Measurements from ENCODE around the gene ELOF1. TPM values are rescaled to one million over a fixed set of nuclear protein-coding genes. Genes with fewer than 3 reads are reported as not detected.
"Not testable (repeated sequence)": the region's sequence is repeated elsewhere in the genome, so short reads cannot be mapped to it uniquely, and the experiment has no call there.

The ELOF1 gene
- total RNA-seq, 1 experiment from 2014 or later, result 72.1 TPM

- no peak for TF ChIP-seq CTCF (IDR thresholded peaks at IDR 0.05; ENCODE audit: unreplicated experiment)
- H3K9me3 Mint-ChIP-seq (ENCODE audit: unreplicated experiment), result no peaks in the 10 kb centered on the region
- no TSS peak for BruUV-seq (replicated peaks)
- no peak overlapping the region for H3K27ac Mint-ChIP-seq (ENCODE audit: low read depth, unreplicated experiment)
- no peaks in the 10 kb centered on the region for H3K4me1 Mint-ChIP-seq (ENCODE audit: insufficient read depth, unreplicated experiment)
- POLR2A ChIA-PET, result no interaction called here
- CTCF ChIA-PET, result interaction anchor here (0.7 kb wide), 1 partner anchor 30 kb away, joined by 3 read pairs; no protein-coding TSS in a partner anchor
- H3K36me3 Mint-ChIP-seq (ENCODE audit: insufficient read depth, unreplicated experiment), result no peaks in the 10 kb centered on the region
- no peak for DNase-seq (ENCODE audit: unreplicated experiment)
- intact Hi-C loops (cut with micrococcal nuclease), result no loop called here
- no peaks in the 10 kb centered on the region for H3K27me3 Mint-ChIP-seq (ENCODE audit: insufficient read depth, unreplicated experiment)
- no peak overlapping the region for H3K4me3 Mint-ChIP-seq (ENCODE audit: unreplicated experiment)
These were observed 7.1 kb upstream of the ELOF1 start for GRCh38 chr19:11566164-11566563.

GRCh38 chr19:11565649-11565980, 6.6 kb upstream of the ELOF1 start:
- H3K4me3 Mint-ChIP-seq (ENCODE audit: unreplicated experiment); BruUV-seq (replicated peaks); H3K36me3 Mint-ChIP-seq (ENCODE audit: insufficient read depth, unreplicated experiment); H3K27ac Mint-ChIP-seq (ENCODE audit: low read depth, unreplicated experiment); H3K9me3 Mint-ChIP-seq (ENCODE audit: unreplicated experiment); POLR2A ChIA-PET; H3K4me1 Mint-ChIP-seq (ENCODE audit: insufficient read depth, unreplicated experiment); H3K27me3 Mint-ChIP-seq (ENCODE audit: insufficient read depth, unreplicated experiment); DNase-seq (ENCODE audit: unreplicated experiment); CTCF ChIA-PET; intact Hi-C loops (cut with micrococcal nuclease): not testable (repeated sequence)

- CTCF ChIA-PET, result interaction anchor here (0.5 to 2.3 kb wide), 3 partner anchors 24 to 228 kb away, joined by 3 to 9 read pairs (median 3); no protein-coding TSS in a partner anchor
- DNase-seq (ENCODE audit: unreplicated experiment); POLR2A ChIA-PET; H3K9me3 Mint-ChIP-seq (ENCODE audit: unreplicated experiment); BruUV-seq (replicated peaks); H3K27ac Mint-ChIP-seq (ENCODE audit: low read depth, unreplicated experiment); intact Hi-C loops (cut with micrococcal nuclease); H3K4me3 Mint-ChIP-seq (ENCODE audit: unreplicated experiment); H3K27me3 Mint-ChIP-seq (ENCODE audit: insufficient read depth, unreplicated experiment); H3K4me1 Mint-ChIP-seq (ENCODE audit: insufficient read depth, unreplicated experiment); H3K36me3 Mint-ChIP-seq (ENCODE audit: insufficient read depth, unreplicated experiment): not testable (repeated sequence)
These were observed 5.2 kb upstream of the ELOF1 start for GRCh38 chr19:11564082-11564807.

- Mint-ChIP-seq H3K27ac (ENCODE audit: low read depth, unreplicated experiment) (no peak overlapping the region), H3K4me3 (ENCODE audit: unreplicated experiment) (no peak overlapping the region), H3K36me3 (ENCODE audit: insufficient read depth, unreplicated experiment) (no peaks in the 10 kb centered on the region), H3K27me3 (ENCODE audit: insufficient read depth, unreplicated experiment) (no peaks in the 10 kb centered on the region), H3K4me1 (ENCODE audit: insufficient read depth, unreplicated experiment) (peaks cover 6% of the 10 kb centered on the region), H3K9me3 (ENCODE audit: unreplicated experiment) (no peaks in the 10 kb centered on the region)
- DNase-seq (ENCODE audit: unreplicated experiment), result no peak
- intact Hi-C loops (cut with micrococcal nuclease), result no loop called here
- no peak for TF ChIP-seq CTCF (IDR thresholded peaks at IDR 0.05; ENCODE audit: unreplicated experiment)
- ChIA-PET POLR2A (interaction anchor here (0.6 to 1.0 kb wide), 2 partner anchors 9 to 132 kb away, joined by 3 read pairs; no protein-coding TSS in a partner anchor), CTCF (interaction anchor here (0.6 to 2.3 kb wide), 2 partner anchors 25 to 229 kb away, joined by 3 to 9 read pairs; no protein-coding TSS in a partner anchor)
- no TSS peak for BruUV-seq (replicated peaks)
These were observed 4.5 kb upstream of the ELOF1 start for GRCh38 chr19:11563532-11563931.

GRCh38 chr19:11560404-11561051, 1.5 kb upstream of the ELOF1 start:
- Mint-ChIP-seq H3K27ac (ENCODE audit: low read depth, unreplicated experiment) (no peak overlapping the region), H3K36me3 (ENCODE audit: insufficient read depth, unreplicated experiment) (peaks cover 10% of the 10 kb centered on the region), H3K9me3 (ENCODE audit: unreplicated experiment) (no peaks in the 10 kb centered on the region), H3K4me3 (ENCODE audit: unreplicated experiment) (peak overlapping the region; percentile 94), H3K4me1 (ENCODE audit: insufficient read depth, unreplicated experiment) (peaks cover 20% of the 10 kb centered on the region), H3K27me3 (ENCODE audit: insufficient read depth, unreplicated experiment) (no peaks in the 10 kb centered on the region)
- peak; percentile 61 for TF ChIP-seq CTCF (IDR thresholded peaks at IDR 0.05; ENCODE audit: unreplicated experiment)
- POLR2A ChIA-PET, result interaction anchor here (0.8 kb wide), 1 partner anchor 32 kb away, joined by 4 read pairs; the partner anchor contains the start of gene ECSIT
- BruUV-seq (replicated peaks), result no TSS peak
- CTCF ChIA-PET, result interaction anchor here (0.5 to 1.3 kb wide), 17 partner anchors 10 to 1030 kb away, joined by 3 to 8 read pairs (median 4); partner anchors contain the start of gene EPOR
- intact Hi-C loops (cut with micrococcal nuclease), result loop anchor here (1.0 kb wide), 1 partner anchor 27 kb away; no protein-coding TSS in a partner anchor
- DNase-seq (ENCODE audit: unreplicated experiment), result peak; percentile 79

Measured in MCF 10A (cell line).